Testis (tissue), 2 donors: ENCODE measurements around the gene PFKP.

Experiments
- CTCF ChIP-seq, 3 experiments: fragments of 450-650 bp in 2 of 3; fragments of 200-600 bp in 1 of 3; sonication (generic) in 1 of 3; IDR thresholded peaks; one replicate each; pipeline ENCODE4 v1.5.1; 2016 to 2019; ENCODE audit warnings: antibody characterized with exemption in 3 of 3, mild to moderate bottlenecking in 2 of 3, moderate library complexity in 1 of 3
- POLR2A ChIP-seq: fragments of 450-650 bp; IDR thresholded peaks from one replicate; pipeline ENCODE4 v1.6.1; 2017; ENCODE audit warnings: antibody characterized with exemption, mild to moderate bottlenecking, moderate library complexity

GRCh38 chr10:3143791-3144434, 76.6 kb downstream of the PFKP start:
- TF ChIP-seq CTCF (IDR thresholded peaks at IDR 0.05), result no peak
- TF ChIP-seq POLR2A, result no peak
